ENCODE results near the gene TEX264.

Gene TEX264

GRCh38 chr3:51673181-51673801, 2.2 kb downstream of the TEX264 start:
- peak in 2 of 10 donors; percentile 7 to 62 for DNase-seq
- intact Hi-C loops (cut with DNase I), result no loop called here

GRCh38 chr3:51673802-51674654, 3.0 kb downstream of the TEX264 start:
- DNase-seq, result peak in 2 of 10 donors; percentile 3 to 77
- intact Hi-C loops (cut with DNase I), result no loop called here

GRCh38 chr3:51675201-51675611, 4.2 kb downstream of the TEX264 start:
- intact Hi-C loops (cut with DNase I), result no loop called here
- peak in 1 of 10 donors; percentile 24 for DNase-seq

GRCh38 chr3:51676102-51676640, 5.1 kb downstream of the TEX264 start:
- intact Hi-C loops (cut with DNase I), result no loop called here
- DNase-seq, result peak in 1 of 10 donors; percentile 59

- intact Hi-C loops (cut with DNase I), result no loop called here
- DNase-seq, result peak in 1 of 10 donors; percentile 36
Measured at GRCh38 chr3:51677358-51677757, 6.3 kb downstream of the TEX264 start.

GRCh38 chr3:51678186-51678585, 7.1 kb downstream of the TEX264 start:
- intact Hi-C loops (cut with DNase I), result no loop called here
- DNase-seq, result peak in 1 of 10 donors; percentile 61

- intact Hi-C loops (cut with DNase I), result no loop called here
- peak in 2 of 10 donors; percentile 5 to 22 for DNase-seq
Measured at GRCh38 chr3:51678641-51679040, 7.6 kb downstream of the TEX264 start.

GRCh38 chr3:51679318-51679717, 8.3 kb downstream of the TEX264 start:
- DNase-seq, result peak in 1 of 10 donors; percentile 26
- intact Hi-C loops (cut with DNase I), result no loop called here

- peak in 2 of 10 donors; percentile 21 to 63 for DNase-seq
- intact Hi-C loops (cut with DNase I), result no loop called here
Measured at GRCh38 chr3:51679777-51680176, 8.7 kb downstream of the TEX264 start.

- intact Hi-C loops (cut with DNase I), result no loop called here
- DNase-seq, result peak in 1 of 10 donors; percentile 77
Measured at GRCh38 chr3:51680196-51680595, 9.1 kb downstream of the TEX264 start.

GRCh38 chr3:51680663-51681230, 9.7 kb downstream of the TEX264 start:
- intact Hi-C loops (cut with DNase I), result no loop called here

GRCh38 chr3:51681453-51681852, 10.4 kb downstream of the TEX264 start:
- intact Hi-C loops (cut with DNase I), result no loop called here
- peak in 2 of 10 donors; percentile 90 for DNase-seq

More at GRCh38 chr3:51680663-51681230, 9.7 kb downstream of the TEX264 start:
- peak in 2 of 10 donors; percentile 22 to 47 for DNase-seq

- peak in 6 of 10 donors; percentile 25 to 93 (median 50) for DNase-seq
- intact Hi-C loops (cut with DNase I), result no loop called here
Measured at GRCh38 chr3:51682079-51682478, 11.0 kb downstream of the TEX264 start.

GRCh38 chr3:51682526-51682925, 11.5 kb downstream of the TEX264 start:
- intact Hi-C loops (cut with DNase I), result no loop called here
- DNase-seq, result peak in 3 of 10 donors; percentile 2 to 54 (median 27)

GRCh38 chr3:51683566-51683965, 12.5 kb downstream of the TEX264 start:
- DNase-seq, result no peak
- intact Hi-C loops (cut with DNase I), result no loop called here

GRCh38 chr3:51684971-51685751, 14.1 kb downstream of the TEX264 start:
- DNase-seq, result peak in 2 of 10 donors; percentile 5 to 39
- intact Hi-C loops (cut with DNase I), result no loop called here

GRCh38 chr3:51686056-51686455, 15.0 kb downstream of the TEX264 start:
- DNase-seq, result peak in 1 of 10 donors; percentile 9
- intact Hi-C loops (cut with DNase I), result no loop called here

- peak in 1 of 10 donors; percentile 77 for DNase-seq
- intact Hi-C loops (cut with DNase I), result no loop called here
Measured at GRCh38 chr3:51686512-51687215, 15.6 kb downstream of the TEX264 start.

- DNase-seq, result peak in 1 of 10 donors; percentile 89
- intact Hi-C loops (cut with DNase I), result no loop called here
Measured at GRCh38 chr3:51687431-51688205, 16.6 kb downstream of the TEX264 start.
